Effector memory CD8-positive, alpha-beta T cell (primary cell): ENCODE measurements around the gene FTSJ1.
A peak's percentile ranks its signal among the peaks of the same experiment; 100 is the strongest.
"Not testable (repeated sequence)": the region's sequence is repeated elsewhere in the genome, so short reads cannot be mapped to it uniquely, and the experiment has no call there.

Experiments used
- ATAC-seq: fragments of 150-1000 bp; cut with Tn5 transposase; replicated peaks from 2 replicates; pipeline ENCODE4 v1.10.0; 2021; ENCODE audit warnings: mild to moderate bottlenecking, moderate library complexity
- DNase-seq, 3 experiments: peaks; one replicate each; pipeline ENCODE4 v3.0.0; 2021
- H3K27ac Mint-ChIP-seq, 2 donors: one replicate each; pipeline ENCODE4 v1.8.0; 2022; ENCODE audit warnings: mild to moderate bottlenecking in 2 of 2, mixed read lengths in 2 of 2, moderate library complexity in 2 of 2
- H3K27me3 Mint-ChIP-seq, 2 donors: one replicate each; pipeline ENCODE4 v1.8.0; 2022; ENCODE audit warnings: mixed read lengths in 2 of 2
- H3K36me3 Mint-ChIP-seq: one replicate; pipeline ENCODE4 v1.8.0; 2022; ENCODE audit warnings: mild to moderate bottlenecking, moderate library complexity, mixed read lengths; ENCODE audit not compliant: insufficient read depth
- H3K4me1 Mint-ChIP-seq, 2 donors: one replicate each; pipeline ENCODE4 v1.8.0; 2022; ENCODE audit warnings: low read depth in 2 of 2, mixed read lengths in 2 of 2
- H3K4me3 Mint-ChIP-seq, 2 donors: one replicate each; pipeline ENCODE4 v1.8.0; 2022; ENCODE audit warnings: mild to moderate bottlenecking in 2 of 2, mixed read lengths in 2 of 2, moderate library complexity in 2 of 2
- H3K9me3 Mint-ChIP-seq, 2 donors: one replicate each; pipeline ENCODE4 v1.8.0; 2022; ENCODE audit warnings: mixed read lengths in 2 of 2

Gene FTSJ1

DNA sequence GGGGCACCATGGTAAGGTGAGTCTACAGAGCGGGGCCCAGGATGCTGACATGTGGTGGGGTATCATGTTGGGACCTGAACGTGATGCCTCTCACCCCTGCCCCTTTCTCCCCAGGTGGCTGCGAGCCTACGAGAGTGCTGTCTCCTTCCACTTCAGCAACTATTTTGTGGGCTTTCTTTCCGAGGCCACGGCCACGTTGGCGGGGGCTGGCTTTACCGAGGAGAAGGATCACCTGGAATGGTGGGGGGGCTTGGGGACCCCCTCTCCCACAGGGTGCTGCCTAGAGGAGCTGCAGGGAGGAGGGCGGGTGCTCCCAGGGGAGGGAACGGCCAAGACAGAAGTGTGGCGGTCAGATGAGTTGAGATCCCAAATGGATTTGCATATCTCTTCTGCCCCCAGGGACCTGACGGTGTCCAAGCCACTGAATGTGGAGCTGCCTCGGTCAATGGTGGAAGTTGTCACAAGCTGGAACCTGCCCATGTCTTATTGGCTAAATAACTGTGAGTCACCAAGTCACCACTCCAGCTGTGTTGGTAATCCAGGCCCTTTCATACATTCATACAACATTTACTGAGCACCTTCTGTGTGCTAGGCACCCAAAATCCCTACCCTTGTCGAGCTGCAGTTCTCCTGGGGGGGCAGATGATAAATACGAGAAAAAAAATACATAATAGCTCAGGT is 38.3 kb downstream of the FTSJ1 start:
- H3K4me3 Mint-ChIP-seq: no peak overlapping the region
- DNase-seq (no peak), ATAC-seq (no peak)
- H3K27ac Mint-ChIP-seq: no peak overlapping the region
- no peaks in the 10 kb centered on the region for H3K27me3 Mint-ChIP-seq
- no peaks in the 10 kb centered on the region for H3K9me3 Mint-ChIP-seq
- peaks cover 19 to 22% of the 10 kb centered on the region in 2 donors for H3K4me1 Mint-ChIP-seq
- peaks cover 15% of the 10 kb centered on the region for H3K36me3 Mint-ChIP-seq

DNA sequence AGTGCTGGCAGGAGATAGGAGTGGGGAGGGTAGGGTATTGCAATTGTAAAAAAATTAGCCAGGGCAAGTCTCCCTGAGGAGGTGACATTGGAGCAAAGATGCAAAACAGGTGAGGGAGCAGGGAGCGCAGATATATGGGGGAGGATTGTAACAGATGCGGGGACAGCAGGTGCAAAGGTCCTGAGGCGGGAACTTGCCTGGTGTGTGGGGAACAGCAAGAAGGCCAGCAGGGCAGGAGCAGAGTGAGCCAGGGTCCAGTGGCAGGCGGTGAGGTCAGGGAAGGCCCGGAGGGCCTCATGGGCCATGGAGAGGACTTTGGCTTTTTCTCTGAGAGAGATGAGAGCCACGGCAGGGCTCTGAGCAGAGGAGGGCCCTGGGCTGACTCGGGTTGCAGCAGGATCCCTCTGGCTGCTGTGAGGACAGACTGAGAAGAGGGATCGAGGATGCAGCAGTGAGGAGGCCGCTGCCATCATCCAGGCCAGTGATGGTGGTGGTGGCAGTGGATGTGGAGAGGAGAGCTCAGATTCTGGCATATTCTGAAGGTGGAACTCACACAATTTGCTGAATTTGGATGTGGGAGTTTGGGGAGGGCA is 39.0 kb downstream of the FTSJ1 start:
- Mint-ChIP-seq H3K27ac (no peak overlapping the region), H3K4me3 (no peak overlapping the region), H3K27me3 (no peaks in the 10 kb centered on the region), H3K36me3 (peaks cover 15% of the 10 kb centered on the region), H3K9me3 (no peaks in the 10 kb centered on the region), H3K4me1 (peaks cover 12 to 17% of the 10 kb centered on the region in 2 donors)
- no peak for DNase-seq
- ATAC-seq: no peak

DNA sequence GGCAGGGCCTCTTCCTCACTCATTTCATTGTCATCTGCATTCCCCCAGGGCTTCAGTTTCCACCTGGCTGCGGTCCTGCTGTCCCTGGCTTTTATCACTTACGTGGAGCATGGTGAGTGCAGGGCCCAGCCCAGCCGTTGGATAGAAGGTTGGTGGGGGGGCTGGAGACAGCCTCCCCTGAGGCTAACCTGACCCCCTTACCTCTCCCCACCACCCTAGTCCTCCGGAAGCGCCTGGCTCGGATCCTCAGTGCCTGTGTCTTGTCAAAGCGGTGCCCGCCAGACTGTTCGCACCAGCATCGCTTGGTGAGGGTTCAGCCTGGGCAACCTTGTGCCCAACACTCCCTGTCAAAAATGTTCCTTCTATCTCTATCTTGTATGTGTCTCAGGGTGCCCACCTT is 39.8 kb downstream of the FTSJ1 start:
- DNase-seq: no peak
- no peaks in the 10 kb centered on the region for H3K27me3 Mint-ChIP-seq
- no peak overlapping the region for H3K4me3 Mint-ChIP-seq
- H3K27ac Mint-ChIP-seq: no peak overlapping the region
- peaks cover 15% of the 10 kb centered on the region for H3K36me3 Mint-ChIP-seq
- H3K4me1 Mint-ChIP-seq: peaks cover 12 to 16% of the 10 kb centered on the region in 2 donors
- H3K9me3 Mint-ChIP-seq: no peaks in the 10 kb centered on the region
- no peak for ATAC-seq

DNA sequence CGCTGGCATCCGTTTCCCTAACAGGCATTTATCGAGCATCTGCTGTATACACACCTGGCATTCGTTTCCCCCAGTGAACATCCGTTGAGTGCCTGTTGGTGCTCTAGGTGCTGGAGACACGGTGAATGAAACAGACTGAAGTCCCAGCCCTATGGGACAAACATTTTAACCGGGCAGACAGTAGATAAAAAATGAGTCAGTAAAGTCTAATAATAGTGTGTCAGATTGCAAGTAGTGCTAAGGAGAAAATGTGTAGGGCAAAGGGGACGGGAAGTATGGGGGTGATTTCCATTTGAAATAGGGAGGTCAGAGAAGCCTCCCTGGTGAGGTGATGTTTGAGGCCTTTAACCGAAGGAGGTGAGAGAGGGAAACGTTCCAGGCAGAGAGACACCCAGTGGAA is 40.3 kb downstream of the FTSJ1 start:
- Mint-ChIP-seq H3K27me3 (no peaks in the 10 kb centered on the region), H3K9me3 (no peaks in the 10 kb centered on the region), H3K27ac (no peak overlapping the region), H3K36me3 (peaks cover 15% of the 10 kb centered on the region), H3K4me1 (peaks cover 13 to 16% of the 10 kb centered on the region in 2 donors), H3K4me3 (no peak overlapping the region)
- no peak for DNase-seq
- no peak for ATAC-seq

DNA sequence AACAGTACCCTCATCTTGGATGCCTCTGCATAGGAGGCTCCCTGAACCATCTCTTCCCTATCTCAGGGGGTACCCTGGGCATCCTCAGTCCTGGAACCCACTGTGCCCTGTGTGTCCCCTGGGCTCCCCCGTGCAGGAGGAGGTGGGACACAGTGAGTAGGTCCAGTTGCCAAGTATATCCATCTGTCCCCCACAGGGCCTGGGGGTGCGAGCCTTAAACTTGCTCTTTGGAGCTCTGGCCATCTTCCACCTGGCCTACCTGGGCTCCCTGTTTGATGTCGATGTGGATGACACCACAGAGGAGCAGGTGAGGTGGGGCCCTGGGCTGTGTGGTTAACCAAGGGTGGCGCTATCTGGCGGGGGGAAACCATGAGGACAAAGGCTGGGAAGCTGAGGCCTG is 41.0 kb downstream of the FTSJ1 start:
- Mint-ChIP-seq H3K4me1 (peaks cover 11 to 15% of the 10 kb centered on the region in 2 donors), H3K36me3 (peaks cover 15% of the 10 kb centered on the region), H3K4me3 (no peak overlapping the region), H3K9me3 (no peaks in the 10 kb centered on the region), H3K27me3 (no peaks in the 10 kb centered on the region), H3K27ac (no peak overlapping the region)
- ATAC-seq: no peak
- no peak for DNase-seq

DNA sequence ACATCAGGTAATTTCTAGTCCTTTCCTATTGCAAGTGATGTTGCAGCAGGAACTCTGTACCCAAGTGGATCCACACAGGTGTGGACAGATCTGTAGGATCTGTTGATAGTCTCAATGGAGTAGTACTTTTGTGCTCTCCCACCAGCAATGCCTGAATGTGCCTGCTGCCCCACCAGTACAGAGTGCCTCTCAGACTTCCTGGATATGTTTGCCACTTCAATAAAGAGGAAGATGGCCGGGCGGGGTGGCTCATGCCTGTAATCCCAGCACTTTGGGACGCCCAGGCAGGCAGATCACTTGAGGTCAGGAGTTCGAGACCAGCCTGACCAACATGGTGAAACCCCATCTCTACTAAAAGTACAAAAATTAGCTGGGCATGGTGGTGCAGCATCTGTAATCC is 43.5 kb downstream of the FTSJ1 start:
- H3K4me1 Mint-ChIP-seq: peaks cover 15 to 18% of the 10 kb centered on the region in 2 donors
- H3K27ac Mint-ChIP-seq: peak overlapping the region in 1 of 2 donors; percentile 60
- H3K9me3 Mint-ChIP-seq, DNase-seq, H3K27me3 Mint-ChIP-seq, ATAC-seq, H3K4me3 Mint-ChIP-seq: not testable (repeated sequence)
- H3K36me3 Mint-ChIP-seq: peaks cover 30% of the 10 kb centered on the region

DNA sequence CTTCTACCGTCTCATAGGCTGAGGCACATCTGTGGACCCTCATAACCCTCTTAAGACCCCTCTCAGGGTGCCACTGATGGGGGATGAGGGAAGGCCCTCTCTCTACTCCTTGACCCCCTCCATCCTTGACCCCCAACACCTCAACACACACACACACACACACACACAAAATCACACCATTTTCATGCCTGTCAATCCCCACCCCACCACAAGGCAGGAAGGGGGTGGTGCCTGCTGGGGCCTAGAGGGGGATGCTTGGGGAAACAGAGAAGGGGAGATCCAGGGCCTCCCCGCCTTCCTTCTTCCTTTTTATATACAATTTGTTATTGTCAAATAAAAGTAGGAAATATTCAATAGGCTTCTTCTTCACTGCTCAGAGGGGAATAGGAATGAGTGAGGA is 44.5 kb downstream of the FTSJ1 start:
- Mint-ChIP-seq H3K27ac (peak overlapping the region; percentile 94 to 97), H3K27me3 (no peaks in the 10 kb centered on the region), H3K4me3 (peak overlapping the region; percentile 84 to 85), H3K4me1 (peaks cover 15 to 18% of the 10 kb centered on the region in 2 donors), H3K36me3 (peaks cover 25% of the 10 kb centered on the region), H3K9me3 (no peaks in the 10 kb centered on the region)
- ATAC-seq (no peak), DNase-seq (no peak)

DNA sequence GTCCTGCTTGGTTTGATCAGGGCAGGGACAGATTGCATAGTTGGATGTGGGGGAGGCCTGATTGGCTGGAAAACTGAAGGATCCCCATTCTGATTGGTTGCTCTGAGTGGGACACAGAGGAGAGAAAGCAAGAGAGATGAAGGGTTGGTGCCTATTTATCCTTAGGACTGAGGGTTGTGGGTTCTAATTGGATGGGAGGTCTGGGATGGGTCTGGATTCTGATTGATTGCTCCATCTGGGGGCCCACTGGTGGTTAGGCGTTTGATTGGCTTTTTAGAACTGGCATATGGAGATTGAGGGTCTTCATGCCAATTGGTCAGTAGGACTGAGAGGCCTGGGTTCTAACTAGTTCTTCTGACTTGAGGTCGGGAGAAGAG is 45.0 kb downstream of the FTSJ1 start:
- Mint-ChIP-seq H3K27me3 (no peaks in the 10 kb centered on the region), H3K27ac (peak overlapping the region; percentile 94 to 97), H3K4me3 (peak overlapping the region; percentile 84 to 85), H3K4me1 (peaks cover 15 to 18% of the 10 kb centered on the region in 2 donors), H3K9me3 (no peaks in the 10 kb centered on the region), H3K36me3 (peaks cover 22% of the 10 kb centered on the region)
- ATAC-seq (no peak), DNase-seq (no peak)

DNA sequence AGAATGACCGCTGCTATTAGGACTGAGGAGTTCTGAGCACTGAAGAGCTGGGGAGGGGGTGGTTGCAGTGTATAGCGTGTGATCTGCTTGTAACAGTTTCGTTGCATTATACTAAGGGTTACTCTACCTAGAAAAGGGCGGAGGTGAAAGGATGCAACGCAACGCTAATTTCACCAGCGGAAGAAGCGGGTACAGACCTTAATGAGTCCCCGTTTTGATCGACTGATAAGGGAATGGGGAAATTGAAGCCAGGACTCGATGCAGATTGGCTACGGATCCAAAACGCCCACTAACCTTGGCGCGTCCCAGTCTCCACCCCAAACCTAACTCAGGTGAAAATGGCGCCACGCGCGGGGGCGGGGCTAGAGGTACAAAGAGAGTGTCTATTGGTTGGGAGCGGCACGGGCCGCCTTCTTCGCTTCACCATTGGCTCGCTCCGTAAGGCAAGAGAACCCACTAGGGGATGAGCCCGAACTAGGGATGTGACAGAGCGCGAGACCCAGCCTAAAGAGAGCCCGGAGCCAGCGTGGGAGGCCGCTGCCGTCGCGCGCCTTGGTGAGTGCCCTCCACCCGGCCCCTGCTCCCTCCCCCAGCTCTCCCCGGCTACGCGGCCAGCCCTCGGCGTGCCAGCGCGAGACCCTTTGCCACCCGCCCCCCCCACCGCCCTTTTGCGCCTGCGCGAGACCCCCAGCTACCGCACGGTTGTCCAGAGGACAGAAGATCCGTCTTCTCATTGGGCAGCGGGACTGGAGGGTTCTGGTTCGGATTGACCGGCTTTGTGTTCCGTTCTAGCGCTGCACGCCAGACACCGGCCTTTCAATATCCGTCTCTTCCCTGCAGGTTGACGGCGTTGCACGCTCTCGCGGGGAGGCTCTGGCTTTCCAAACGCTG is 45.6 kb downstream of the FTSJ1 start, which contains the start of gene EBP:
Gene EBP, plus strand, starts transcription at position 456 of the 891 bp plus-strand sequence. CDS start 1,964 bp downstream, outside the sequence.
- Mint-ChIP-seq H3K4me3 (peak within 1 kb of the TSS; percentile 84 to 85), H3K27ac (peak within 1 kb of the TSS; percentile 94 to 97), H3K36me3 (peaks cover 26% of the 10 kb centered on the region), H3K27me3 (no peaks in the 10 kb centered on the region), H3K9me3 (no peaks in the 10 kb centered on the region), H3K4me1 (peaks cover 15 to 23% of the 10 kb centered on the region in 2 donors)
- peak; percentile 92 for ATAC-seq
- peak; percentile 90 to 91 (median 91) for DNase-seq

DNA sequence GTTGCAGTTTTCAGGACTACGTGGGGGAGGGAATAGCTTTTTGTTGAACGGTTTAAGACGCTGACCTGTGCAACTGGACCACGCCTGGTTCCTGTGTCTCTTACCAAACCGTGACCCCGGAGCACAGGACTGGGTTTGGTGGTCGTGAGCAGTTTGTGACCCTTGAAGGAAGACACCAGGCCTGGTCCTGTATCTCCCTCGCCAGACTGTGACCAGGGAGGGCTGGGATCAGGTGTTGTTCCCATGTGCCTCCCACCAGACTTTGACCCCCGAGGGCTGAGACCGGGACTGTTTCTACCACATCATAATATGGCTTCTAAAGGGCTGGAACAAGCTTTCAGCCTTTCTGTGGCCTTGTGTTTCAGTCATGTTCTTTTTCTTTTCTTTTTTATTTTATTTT is 46.3 kb downstream of the FTSJ1 start:
- peak overlapping the region; percentile 84 to 85 for H3K4me3 Mint-ChIP-seq
- H3K27me3 Mint-ChIP-seq: no peaks in the 10 kb centered on the region
- peaks cover 31% of the 10 kb centered on the region for H3K36me3 Mint-ChIP-seq
- H3K9me3 Mint-ChIP-seq: no peaks in the 10 kb centered on the region
- peak overlapping the region; percentile 94 to 97 for H3K27ac Mint-ChIP-seq
- no peak for ATAC-seq
- H3K4me1 Mint-ChIP-seq: peaks cover 15 to 27% of the 10 kb centered on the region in 2 donors
- DNase-seq: no peak

DNA sequence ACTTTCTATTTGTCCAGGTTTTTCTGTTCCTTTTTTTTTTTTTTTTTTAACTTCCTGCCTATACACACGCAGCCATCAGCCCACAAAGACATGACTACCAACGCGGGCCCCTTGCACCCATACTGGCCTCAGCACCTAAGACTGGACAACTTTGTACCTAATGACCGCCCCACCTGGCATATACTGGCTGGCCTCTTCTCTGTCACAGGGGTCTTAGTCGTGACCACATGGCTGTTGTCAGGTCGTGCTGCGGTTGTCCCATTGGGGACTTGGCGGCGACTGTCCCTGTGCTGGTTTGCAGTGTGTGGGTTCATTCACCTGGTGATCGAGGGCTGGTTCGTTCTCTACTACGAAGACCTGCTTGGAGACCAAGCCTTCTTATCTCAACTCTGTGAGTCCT is 47.7 kb downstream of the FTSJ1 start:
- Mint-ChIP-seq H3K36me3 (peaks cover 45% of the 10 kb centered on the region), H3K4me3 (peak overlapping the region; percentile 43 to 85), H3K27ac (no peak overlapping the region), H3K4me1 (peaks cover 15 to 32% of the 10 kb centered on the region in 2 donors), H3K27me3 (no peaks in the 10 kb centered on the region), H3K9me3 (no peaks in the 10 kb centered on the region)
- no peak for ATAC-seq
- DNase-seq: no peak

DNA sequence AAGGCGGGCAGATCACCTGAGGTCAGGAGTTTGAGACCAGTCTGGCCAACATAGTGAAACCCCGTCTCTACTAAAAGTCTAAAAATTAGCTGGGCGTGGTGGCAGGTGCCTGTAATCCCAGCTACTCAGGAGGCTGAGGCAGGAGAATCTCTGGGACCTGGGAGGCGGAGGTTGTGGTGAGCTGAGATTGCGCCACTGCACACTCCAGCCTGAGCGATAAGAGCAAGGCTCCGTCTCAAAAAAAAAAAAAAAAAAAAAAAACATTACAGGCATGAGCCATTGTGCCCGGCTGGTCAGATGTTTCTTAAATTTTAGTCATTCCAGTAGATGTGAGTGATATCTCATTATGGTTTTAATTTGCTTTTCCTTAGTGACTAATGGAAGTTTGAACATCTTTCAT is 49.9 kb downstream of the FTSJ1 start:
- H3K36me3 Mint-ChIP-seq: peaks cover 59% of the 10 kb centered on the region
- H3K27me3 Mint-ChIP-seq, DNase-seq, ATAC-seq, H3K4me3 Mint-ChIP-seq, H3K9me3 Mint-ChIP-seq, H3K27ac Mint-ChIP-seq: not testable (repeated sequence)
- H3K4me1 Mint-ChIP-seq: peaks cover 8 to 22% of the 10 kb centered on the region in 2 donors

DNA sequence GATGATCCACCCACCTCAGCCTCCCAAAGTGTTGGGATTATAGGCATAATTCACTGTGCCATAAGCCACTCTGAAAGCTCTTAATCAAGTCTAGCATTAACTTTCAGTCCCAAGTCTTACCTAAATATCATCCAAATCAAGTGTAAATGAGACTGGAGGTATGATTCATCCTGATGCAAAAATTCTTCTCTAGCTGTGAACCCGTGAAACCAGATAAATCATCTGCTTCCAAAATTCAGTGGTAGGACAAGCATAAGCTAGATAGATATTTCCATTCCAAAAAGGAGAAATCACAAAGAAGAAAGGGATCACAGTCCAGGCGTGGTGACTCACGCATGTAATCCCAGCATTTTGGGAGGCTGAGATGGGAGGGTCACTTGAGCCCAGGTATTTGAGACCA is 54.7 kb downstream of the FTSJ1 start:
- Mint-ChIP-seq H3K4me1 (peaks cover 19 to 27% of the 10 kb centered on the region in 2 donors), H3K36me3 (peaks cover 46% of the 10 kb centered on the region), H3K27ac (peak overlapping the region in 1 of 2 donors; percentile 90), H3K27me3 (no peaks in the 10 kb centered on the region), H3K4me3 (no peak overlapping the region), H3K9me3 (no peaks in the 10 kb centered on the region)
- DNase-seq (no peak), ATAC-seq (no peak)
